Measurements from ENCODE around the gene PARD3B.

DNA sequence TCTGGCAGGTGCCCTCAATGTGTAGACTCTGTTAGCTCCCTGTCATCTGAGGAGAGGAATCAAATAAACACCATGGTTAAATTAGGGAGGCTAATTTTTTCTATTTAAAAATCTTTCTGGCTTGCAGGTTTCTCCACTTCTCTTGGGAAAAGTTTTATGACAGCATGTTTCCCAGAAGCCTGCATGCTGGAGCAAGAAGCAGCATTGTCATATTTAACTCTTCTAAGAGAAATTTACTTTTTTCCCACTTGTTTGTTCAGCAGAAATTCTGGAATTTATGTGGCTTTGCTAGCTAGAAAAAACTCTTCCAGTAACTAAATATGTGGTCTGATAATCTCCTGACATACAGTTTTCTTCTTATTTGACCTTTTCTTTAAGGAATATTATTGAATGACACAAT lies 230.5 kb downstream of the PARD3B start:
- TF ChIP-seq, protein P1, sequence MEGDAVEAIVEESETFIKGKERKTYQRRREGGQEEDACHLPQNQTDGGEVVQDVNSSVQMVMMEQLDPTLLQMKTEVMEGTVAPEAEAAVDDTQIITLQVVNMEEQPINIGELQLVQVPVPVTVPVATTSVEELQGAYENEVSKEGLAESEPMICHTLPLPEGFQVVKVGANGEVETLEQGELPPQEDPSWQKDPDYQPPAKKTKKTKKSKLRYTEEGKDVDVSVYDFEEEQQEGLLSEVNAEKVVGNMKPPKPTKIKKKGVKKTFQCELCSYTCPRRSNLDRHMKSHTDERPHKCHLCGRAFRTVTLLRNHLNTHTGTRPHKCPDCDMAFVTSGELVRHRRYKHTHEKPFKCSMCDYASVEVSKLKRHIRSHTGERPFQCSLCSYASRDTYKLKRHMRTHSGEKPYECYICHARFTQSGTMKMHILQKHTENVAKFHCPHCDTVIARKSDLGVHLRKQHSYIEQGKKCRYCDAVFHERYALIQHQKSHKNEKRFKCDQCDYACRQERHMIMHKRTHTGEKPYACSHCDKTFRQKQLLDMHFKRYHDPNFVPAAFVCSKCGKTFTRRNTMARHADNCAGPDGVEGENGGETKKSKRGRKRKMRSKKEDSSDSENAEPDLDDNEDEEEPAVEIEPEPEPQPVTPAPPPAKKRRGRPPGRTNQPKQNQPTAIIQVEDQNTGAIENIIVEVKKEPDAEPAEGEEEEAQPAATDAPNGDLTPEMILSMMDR (IDR thresholded peaks at IDR 0.05; ENCODE audit: low read depth, low read length) = no peak
- no peak for TF ChIP-seq MYC (IDR thresholded peaks at IDR 0.05; ENCODE audit: low read depth, low read length)
